GM12892 (cell line): Measurements from ENCODE around the gene PPP1R16B.

ENCODE experiments used
- POLR2A ChIP-seq: IDR thresholded peaks from 2 replicates; pipeline ENCODE4 v1.6.1; 2011; ENCODE audit warnings: low read depth, low read length, control low read depth
- POLR2AphosphoS5 ChIP-seq: IDR thresholded peaks from 2 replicates; pipeline ENCODE4 v1.6.1; 2011; ENCODE audit warnings: low read depth, low read length, control low read depth

- TF ChIP-seq POLR2A (no peak), POLR2AphosphoS5 (no peak)
Measured at GRCh38 chr20:38946836-38947235, 141.3 kb downstream of the PPP1R16B start.
